Activated CD4-positive, CD25-positive, alpha-beta regulatory T cell (primary cell): ENCODE results near the gene SMIM41.

Experiments used
- DNase-seq, 4 experiments: peaks; one replicate each; lab custom pipeline; 2025; lab: John Stamatoyannopoulos, UW

The SMIM41 gene

GRCh38 chr12:52147367-52147963 is 68.0 kb downstream of the SMIM41 start:
- no peak for DNase-seq

DNA sequence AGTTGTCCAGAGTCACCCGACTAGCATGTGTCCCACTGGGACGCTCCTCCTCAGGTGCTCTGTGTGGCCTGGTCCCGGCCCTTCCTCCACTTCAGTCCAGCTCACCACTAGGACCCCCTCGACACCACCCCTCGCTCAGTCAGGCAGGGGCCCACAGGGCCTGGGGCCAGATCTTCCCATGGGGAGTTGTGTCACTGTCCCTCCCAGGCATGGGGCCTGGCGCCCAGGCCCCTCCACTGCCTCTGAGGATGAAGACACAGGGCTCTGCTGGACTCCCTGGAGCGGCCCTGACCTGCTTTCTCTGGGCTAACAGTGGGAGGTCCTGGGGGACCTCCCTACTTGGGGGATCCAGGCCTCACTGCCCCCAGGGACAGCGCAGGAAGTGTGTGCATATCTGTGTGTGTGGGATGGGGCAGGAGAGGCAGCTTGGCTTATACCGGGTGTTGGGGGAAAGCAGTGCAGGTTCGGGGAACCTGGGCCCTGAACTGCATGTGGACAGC is 68.5 kb downstream of the SMIM41 start:
- DNase-seq = no peak

- no peak for DNase-seq
Measured at GRCh38 chr12:52148464-52149181, 69.1 kb downstream of the SMIM41 start.

- no peak for DNase-seq
Measured at GRCh38 chr12:52149182-52149641, 69.7 kb downstream of the SMIM41 start.

DNA sequence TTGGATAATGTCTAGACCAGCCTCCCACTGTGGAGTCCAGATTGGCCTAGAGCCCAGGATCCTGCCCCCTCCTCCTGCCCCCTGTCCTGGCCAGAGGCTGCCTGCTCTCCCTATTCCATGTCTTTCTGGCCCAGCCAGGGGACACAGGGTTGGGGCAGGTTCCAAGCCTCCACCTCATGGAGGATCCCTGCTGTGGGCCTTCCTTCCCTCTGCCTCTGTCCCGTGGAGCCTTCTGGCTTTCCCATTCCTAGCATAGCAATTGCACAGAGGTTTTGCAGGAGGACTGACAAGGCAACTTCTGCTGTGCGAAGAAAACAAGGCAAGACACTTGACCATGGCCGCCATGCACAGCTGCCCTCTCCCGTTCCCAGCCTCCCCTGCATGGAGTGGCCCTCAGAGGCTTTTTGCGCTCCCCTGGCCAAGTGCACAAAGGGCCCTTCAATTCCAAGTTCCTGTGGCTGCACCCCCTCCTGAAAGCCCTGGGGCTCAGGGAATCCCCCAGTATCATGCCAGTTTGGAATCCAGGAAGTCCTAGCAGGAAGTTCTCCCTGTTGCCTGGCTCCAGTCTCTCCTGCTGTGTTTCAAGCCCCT is 70.2 kb downstream of the SMIM41 start:
- no peak for DNase-seq

DNA sequence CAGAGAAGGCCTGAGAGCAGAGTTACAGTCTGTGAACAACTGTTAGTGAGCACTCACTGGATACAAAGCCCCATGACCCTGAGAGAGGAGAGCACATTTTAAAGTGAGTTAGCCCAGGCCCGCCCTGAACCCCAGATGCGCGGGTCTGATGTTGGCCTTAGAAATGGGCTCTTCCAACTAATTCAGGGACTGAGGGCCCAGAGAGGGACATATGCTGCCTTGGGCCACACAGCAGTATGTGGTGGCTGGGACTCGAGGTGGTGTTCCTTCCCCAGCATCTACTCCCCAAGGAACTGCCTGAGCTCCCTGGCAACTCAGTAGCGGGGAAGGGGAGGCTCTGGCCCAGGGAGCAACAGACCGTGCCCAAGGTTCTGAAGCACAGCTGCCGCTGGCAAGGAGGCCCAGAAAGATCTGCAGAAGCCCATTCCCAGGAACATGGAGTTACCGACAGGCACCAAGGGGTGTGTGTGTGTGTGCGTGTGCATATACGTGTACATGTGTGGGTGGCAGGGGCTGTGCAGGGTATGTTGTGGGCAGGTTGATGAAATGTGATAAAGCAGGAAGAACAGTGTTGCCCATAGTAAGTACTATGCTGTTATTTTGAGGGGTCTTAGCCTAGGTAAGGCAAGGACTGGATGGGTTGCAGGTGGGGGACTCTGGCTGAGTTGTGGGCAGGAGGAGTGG is 71.8 kb downstream of the SMIM41 start:
- DNase-seq = no peak

GRCh38 chr12:52151837-52152783 is 72.6 kb downstream of the SMIM41 start:
- peak; percentile 14 to 55 (median 42) for DNase-seq

- DNase-seq = no peak
Measured at GRCh38 chr12:52152905-52153317, 73.4 kb downstream of the SMIM41 start.

DNA sequence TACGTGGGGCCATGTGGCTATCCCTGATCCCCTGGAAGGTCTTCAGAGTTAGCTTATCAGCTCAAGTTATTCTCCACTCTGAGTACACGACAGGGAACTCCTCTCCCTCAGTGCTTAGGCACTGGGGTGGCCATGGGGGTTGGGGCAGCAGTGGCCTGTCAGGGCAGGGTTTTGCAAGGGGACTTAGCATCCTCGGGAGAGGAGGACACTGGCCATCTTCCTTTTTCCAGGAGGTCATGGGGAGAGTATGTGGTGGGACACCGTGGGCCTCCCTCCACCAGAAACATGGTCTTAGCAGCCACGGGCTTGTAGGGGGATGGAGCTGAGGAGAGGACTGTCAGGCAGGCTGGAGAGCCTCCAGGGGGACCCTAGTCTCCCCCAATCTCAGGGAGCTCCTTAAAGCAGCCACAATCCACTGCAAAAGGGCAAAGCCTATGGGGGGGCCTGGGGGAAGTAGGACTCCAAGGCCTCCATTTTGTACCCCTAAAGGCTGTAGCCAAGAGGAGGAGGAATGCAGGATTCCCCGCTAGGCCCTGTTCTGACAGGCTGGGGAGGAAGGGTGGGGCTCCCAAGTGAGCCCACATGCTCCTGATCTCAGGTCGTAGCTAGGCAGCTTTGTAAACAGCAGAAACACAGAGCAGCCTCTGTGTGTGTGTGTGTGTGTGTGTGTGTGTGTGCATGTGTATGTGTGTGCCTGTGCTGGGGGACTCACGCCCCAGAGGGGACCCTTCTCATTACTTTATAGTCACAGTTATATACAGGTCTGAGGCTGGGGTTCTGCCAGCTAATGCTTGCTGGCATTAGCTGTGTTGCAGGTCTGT is 75.8 kb downstream of the SMIM41 start:
- no peak for DNase-seq

DNA sequence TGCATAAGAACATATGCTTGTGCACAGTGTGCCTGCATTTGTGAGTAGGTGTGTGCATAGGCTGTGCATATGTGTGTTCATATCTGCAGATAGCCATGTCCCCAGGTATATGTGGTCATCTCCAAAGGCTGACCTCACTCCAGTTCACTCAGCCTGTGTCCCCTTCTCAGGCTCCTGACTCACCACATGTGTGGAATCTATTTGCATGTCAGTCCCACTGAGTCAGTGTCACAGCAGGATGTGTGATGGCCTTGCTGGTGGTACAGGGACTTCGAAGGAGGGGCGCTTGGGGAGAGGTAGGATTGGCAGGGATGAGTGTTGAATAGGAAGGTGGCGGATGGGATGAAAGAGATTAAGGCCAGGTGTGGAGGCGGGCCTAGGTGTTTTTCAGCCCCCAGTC is 76.8 kb downstream of the SMIM41 start:
- no peak for DNase-seq

DNA sequence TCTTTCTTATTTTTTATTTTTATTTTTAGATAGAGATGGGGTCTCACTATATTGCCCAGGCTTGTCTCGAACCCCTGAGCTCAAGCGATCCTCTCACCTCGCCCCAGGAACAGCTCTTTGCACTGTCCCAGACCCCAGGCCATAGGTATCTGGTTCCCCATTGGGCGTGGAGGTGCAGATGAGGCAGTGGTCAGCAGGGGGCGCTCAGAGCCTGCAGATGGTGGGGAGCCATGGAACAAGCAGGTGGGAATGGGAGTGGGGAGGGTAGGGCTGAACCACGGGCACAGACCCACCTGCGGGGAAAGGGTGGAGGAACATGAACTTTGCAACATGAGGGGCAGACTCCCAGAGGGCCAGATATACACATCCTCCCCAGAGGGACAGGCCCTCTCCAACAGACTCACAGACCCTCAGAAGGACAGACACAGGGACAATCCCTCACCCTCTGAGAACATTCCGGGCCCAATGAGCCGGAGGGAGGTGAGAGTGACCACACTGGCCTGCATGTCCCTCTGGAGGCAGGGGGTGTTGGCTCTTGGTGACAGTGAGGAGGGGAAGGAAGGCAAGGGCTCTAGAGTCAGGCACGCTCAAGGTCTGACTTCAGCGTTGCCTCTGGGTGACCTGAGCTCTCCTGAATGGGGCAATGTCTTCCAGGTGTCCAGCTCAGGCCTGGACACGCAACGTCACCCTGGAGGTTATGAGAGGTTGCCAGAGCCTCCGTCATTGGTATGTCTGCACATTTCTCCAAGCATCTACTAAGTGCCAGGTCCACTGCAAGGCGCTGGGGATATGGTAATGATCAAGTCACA is 77.5 kb downstream of the SMIM41 start:
- DNase-seq = peak; percentile 31 to 60 (median 44)

GRCh38 chr12:52157566-52158150 is 78.2 kb downstream of the SMIM41 start:
- no peak for DNase-seq
